HG03439 (cell line): ENCODE measurements around the gene TCF20.

Source experiments
- ATAC-seq: cut with Tn5 transposase; IDR thresholded peaks from one replicate; pipeline ENCODE4 v1.9.1; 2021; ENCODE audit warnings: mild to moderate bottlenecking, moderate library complexity; ENCODE audit not compliant: unreplicated experiment

TCF20 gene

GRCh38 chr22:42270510-42271190 lies at the start of gene TCF20:
TCF20 (minus strand) TSS chr22:42270653; CDS start chr22:42215305, 55,348 bp downstream.
- ATAC-seq = peak; percentile 63

GRCh38 chr22:42319386-42319785 lies 48.9 kb upstream of the TCF20 start:
- ATAC-seq = no peak

GRCh38 chr22:42318967-42319366 lies 48.5 kb upstream of the TCF20 start:
- no peak for ATAC-seq

GRCh38 chr22:42317691-42318547 lies 47.5 kb upstream of the TCF20 start:
- no peak for ATAC-seq

GRCh38 chr22:42317008-42317407 lies 46.6 kb upstream of the TCF20 start:
- no peak for ATAC-seq

GRCh38 chr22:42315392-42315756 lies 44.9 kb upstream of the TCF20 start:
- no peak for ATAC-seq

GRCh38 chr22:42314709-42315391 lies 44.4 kb upstream of the TCF20 start:
- ATAC-seq = no peak

GRCh38 chr22:42313804-42314581 lies 43.5 kb upstream of the TCF20 start:
- no peak for ATAC-seq

- no peak for ATAC-seq
Observed at GRCh38 chr22:42313204-42313603, 42.8 kb upstream of the TCF20 start.

GRCh38 chr22:42310291-42311015 lies 40.0 kb upstream of the TCF20 start:
- ATAC-seq = no peak

GRCh38 chr22:42309865-42310264 lies 39.4 kb upstream of the TCF20 start:
- ATAC-seq = no peak

GRCh38 chr22:42308892-42309468 lies 38.5 kb upstream of the TCF20 start:
- ATAC-seq = no peak

- no peak for ATAC-seq
Observed at GRCh38 chr22:42307806-42308563, 37.5 kb upstream of the TCF20 start.

GRCh38 chr22:42306010-42306409 lies 35.6 kb upstream of the TCF20 start:
- ATAC-seq = no peak

GRCh38 chr22:42304324-42304790 lies 33.9 kb upstream of the TCF20 start:
- ATAC-seq = no peak

GRCh38 chr22:42303396-42304323 lies 33.2 kb upstream of the TCF20 start:
- ATAC-seq = no peak

- ATAC-seq = no peak
Observed at GRCh38 chr22:42301742-42302102, 31.3 kb upstream of the TCF20 start.
